PC-9 (cell line): ENCODE results near the gene PTX4. TPM values are rescaled to one million over a fixed set of nuclear protein-coding genes. Genes with fewer than 3 reads are reported as not detected.

ENCODE experiments used
- BruUV-seq: library from RNA; stranded (reverse); fragments of 400-500 nt; replicated peaks from 2 replicates; lab custom pipeline; 2021; lab: Mats Ljungman, UMichigan
- CTCF ChIA-PET: fragments of 300-600 bp; sonication (Branson Sonifier 250); formaldehyde crosslinking; loops from one replicate; lab custom pipeline; 2022; ENCODE audit warnings: antibody characterized with exemption; lab: Charles Lee
- POLR2A ChIA-PET: fragments of 300-600 bp; sonication (Branson Sonifier 250); formaldehyde crosslinking; loops from one replicate; lab custom pipeline; 2022; ENCODE audit warnings: antibody characterized with exemption; ENCODE audit not compliant: unreplicated experiment; lab: Charles Lee
- DNase-seq, 2 experiments: peaks; one replicate each; pipeline versions ENCODE4 v3.0.0 to v3.0.0-alpha.2; 2015 to 2022; ENCODE audit warnings: mixed read lengths in 1 of 2
- H2AFZ ChIP-seq: fragments of 200-600 bp; sonication (generic); 2 replicates; pipeline ENCODE4 v1.8.1; 2017; ENCODE audit warnings: antibody characterized with exemption
- H3F3A ChIP-seq: fragments of 200-600 bp; sonication (generic); 2 replicates; pipeline ENCODE4 v1.8.1; 2017; ENCODE audit warnings: antibody characterized with exemption, mild to moderate bottlenecking, low read depth; ENCODE audit not compliant: insufficient read depth
- H3K27ac ChIP-seq: fragments of 200-600 bp; sonication (generic); 2 replicates; pipeline ENCODE4 v1.6.1; 2016; ENCODE audit warnings: mixed run types
- H3K27me3 ChIP-seq: fragments of 200-600 bp; sonication (generic); 2 replicates; pipeline ENCODE4 v1.6.1; 2016; ENCODE audit warnings: low read depth, mixed run types; ENCODE audit not compliant: insufficient read depth
- H3K36me3 ChIP-seq: fragments of 200-600 bp; sonication (generic); 2 replicates; pipeline ENCODE4 v1.6.1; 2016; ENCODE audit warnings: low read depth, mixed run types
- H3K4me1 ChIP-seq: fragments of 200-600 bp; sonication (generic); replicated peaks from 2 replicates; pipeline ENCODE4 v1.6.1; 2016; ENCODE audit warnings: mixed run types; ENCODE audit not compliant: insufficient read depth
- H3K4me2 ChIP-seq: fragments of 200-600 bp; sonication (generic); 2 replicates; pipeline ENCODE4 v1.6.1; 2017; ENCODE audit warnings: mixed run types
- H3K4me3 ChIP-seq: fragments of 200-600 bp; sonication (generic); 2 replicates; pipeline ENCODE4 v1.6.1; 2016; ENCODE audit warnings: mixed run types
- H3K79me2 ChIP-seq: fragments of 200-600 bp; sonication (generic); 2 replicates; pipeline ENCODE4 v1.6.1; 2017; ENCODE audit warnings: low read depth, mixed run types
- H3K9me2 ChIP-seq: fragments of 200-600 bp; sonication (generic); 2 replicates; pipeline ENCODE4 v1.8.1; 2017; ENCODE audit warnings: mild to moderate bottlenecking; ENCODE audit not compliant: insufficient read depth
- H3K9me3 ChIP-seq: fragments of 200-600 bp; sonication (generic); 2 replicates; pipeline ENCODE4 v1.8.1; 2016; ENCODE audit warnings: low read depth; ENCODE audit not compliant: insufficient read depth
- H4K20me1 ChIP-seq: fragments of 200-600 bp; sonication (generic); 2 replicates; pipeline ENCODE4 v1.8.1; 2017; ENCODE audit not compliant: insufficient read depth
- CTCF ChIP-seq: fragments of 200-600 bp; sonication (generic); conservative IDR thresholded peaks from 2 replicates; pipeline ENCODE4 v1.6.1; 2017; ENCODE audit warnings: mixed run types, antibody characterized with exemption, mild to moderate bottlenecking, moderate library complexity
- EZH2 ChIP-seq: fragments of 200-600 bp; sonication (generic); IDR thresholded peaks from 2 replicates; pipeline ENCODE4 v1.8.0; 2017; ENCODE audit warnings: antibody characterized with exemption, low read depth
- intact Hi-C: fragments of 100-400 bp; cut with micrococcal nuclease; formaldehyde crosslinking; loops from one replicate; pipeline ENCODE4 v1.10.0; 2022; ENCODE audit not compliant: unreplicated experiment
- total RNA-seq: library from RNA; stranded (reverse); gene quantifications from 2 replicates; pipeline ENCODE4 v1.2.3, GENCODE V29; 2021

PTX4 gene
- total RNA-seq, 1 experiment from 2014 or later, result 0.39 TPM

- Histone ChIP-seq H3K4me3 (no peak overlapping the region), H3F3A (no peaks in the 10 kb centered on the region), H4K20me1 (no peaks in the 10 kb centered on the region), H3K27me3 (no peaks in the 10 kb centered on the region), H3K27ac (no peak overlapping the region), H3K9me2 (no peaks in the 10 kb centered on the region), H2AFZ (no peak overlapping the region), H3K36me3 (no peaks in the 10 kb centered on the region), H3K9me3 (no peaks in the 10 kb centered on the region), H3K79me2 (no peaks in the 10 kb centered on the region), H3K4me1 (no peaks in the 10 kb centered on the region), H3K4me2 (no peak overlapping the region)
- intact Hi-C loops, result no loop called here
- no peak for DNase-seq
- ChIA-PET CTCF (no interaction called here), POLR2A (no interaction called here)
- no TSS peak for BruUV-seq
- no peak for TF ChIP-seq CTCF
These were observed 36.2 kb downstream of the PTX4 start for GRCh38 chr16:1452530-1452929.

DNA sequence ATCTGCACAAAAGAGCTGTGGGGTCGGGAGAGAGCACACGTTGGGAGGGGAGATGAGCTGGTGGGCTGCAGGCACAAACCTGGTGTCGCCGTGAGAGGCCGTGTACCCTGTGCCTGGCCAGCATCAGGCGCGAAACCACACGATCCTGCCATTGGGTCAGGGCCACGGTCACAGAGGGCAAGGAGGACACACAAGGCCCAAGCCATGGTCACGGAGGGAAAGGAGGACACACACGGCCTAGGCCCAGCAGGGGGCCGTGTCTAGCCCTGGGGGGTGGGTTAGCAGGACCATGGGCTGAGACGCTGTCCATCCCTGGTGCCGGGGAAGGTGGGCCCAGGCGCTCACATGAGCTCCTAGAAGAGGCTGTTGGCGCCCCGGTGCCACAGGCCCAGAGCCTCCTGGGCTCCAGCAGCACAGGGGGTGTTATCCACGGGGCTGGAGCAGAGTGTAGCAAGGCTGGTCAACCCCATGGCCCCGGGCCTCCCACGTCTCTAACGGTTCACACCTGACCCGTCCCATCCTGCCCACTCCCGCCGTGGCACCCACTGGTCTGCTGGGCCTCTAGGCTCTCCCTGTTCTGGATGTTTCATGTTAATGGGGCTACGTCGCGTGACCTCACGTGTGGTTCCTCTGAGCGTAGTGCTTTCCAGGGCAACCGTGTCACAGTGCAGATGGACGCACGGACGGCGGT lies 36.9 kb downstream of the PTX4 start:
- Histone ChIP-seq H2AFZ (no peak overlapping the region), H3K9me2 (no peaks in the 10 kb centered on the region), H3K9me3 (no peaks in the 10 kb centered on the region), H4K20me1 (no peaks in the 10 kb centered on the region), H3K79me2 (no peaks in the 10 kb centered on the region), H3F3A (no peaks in the 10 kb centered on the region), H3K4me2 (no peak overlapping the region), H3K36me3 (no peaks in the 10 kb centered on the region), H3K27ac (no peak overlapping the region), H3K27me3 (no peaks in the 10 kb centered on the region), H3K4me3 (no peak overlapping the region), H3K4me1 (no peaks in the 10 kb centered on the region)
- TF ChIP-seq EZH2, result no peak
- TF ChIP-seq CTCF, result no peak
- no TSS peak for BruUV-seq
- no peak for DNase-seq
- POLR2A ChIA-PET, result no interaction called here
- intact Hi-C loops, result no loop called here
- CTCF ChIA-PET, result no interaction called here

- Histone ChIP-seq H2AFZ (no peak overlapping the region), H3K4me2 (no peak overlapping the region), H3K27me3 (no peaks in the 10 kb centered on the region), H3K9me3 (no peaks in the 10 kb centered on the region), H3K36me3 (no peaks in the 10 kb centered on the region), H3K27ac (no peak overlapping the region), H3K9me2 (no peaks in the 10 kb centered on the region), H4K20me1 (no peaks in the 10 kb centered on the region), H3K4me1 (no peaks in the 10 kb centered on the region), H3K4me3 (no peak overlapping the region), H3K79me2 (no peaks in the 10 kb centered on the region), H3F3A (no peaks in the 10 kb centered on the region)
- no TSS peak for BruUV-seq
- ChIA-PET POLR2A (no interaction called here), CTCF (no interaction called here)
- no peak for DNase-seq
- TF ChIP-seq EZH2 (no peak), CTCF (no peak)
- intact Hi-C loops, result no loop called here
These were observed 37.9 kb downstream of the PTX4 start for GRCh38 chr16:1450841-1451240.
